Measurements from ENCODE around the gene ACAD10. TPM values are rescaled to one million over a fixed set of nuclear protein-coding genes. Genes with fewer than 3 reads are reported as not detected.
A peak's percentile ranks its signal among the peaks of the same experiment; 100 is the strongest.

Gene ACAD10
- total RNA-seq, 1 donor from 2014 or later: 16.9 TPM

GRCh38 chr12:111780615-111781014 is 94.8 kb downstream of the ACAD10 start:
- Histone ChIP-seq H4K20me1 (ENCODE audit: insufficient read depth, low read length) (no peaks in the 10 kb centered on the region), H3K4me3 (ENCODE audit: insufficient read depth, low read depth, low read length) (no peak overlapping the region), H3K36me3 (ENCODE audit: insufficient read depth, low read length) (no peaks in the 10 kb centered on the region), H3K4me2 (ENCODE audit: low read length) (no peak overlapping the region), H3K9ac (ENCODE audit: low read length) (no peak overlapping the region), H3K9me3 (ENCODE audit: insufficient read depth, low read depth, low read length) (peaks cover 4% of the 10 kb centered on the region), H3K79me2 (ENCODE audit: insufficient read depth, low read length) (no peaks in the 10 kb centered on the region), H2AFZ (ENCODE audit: low read depth, low read length) (no peak overlapping the region), H3K4me1 (ENCODE audit: insufficient read depth, low read length) (no peaks in the 10 kb centered on the region), H3K27me3 (ENCODE audit: insufficient read depth, low read length) (no peaks in the 10 kb centered on the region), H3K27ac (ENCODE audit: low read depth, low read length) (no peak overlapping the region)
- Mint-ChIP-seq H3K27me3 (ENCODE audit: low read depth, unreplicated experiment) (no peaks in the 10 kb centered on the region), H3K27ac (ENCODE audit: unreplicated experiment) (no peak overlapping the region), H3K9me3 (ENCODE audit: unreplicated experiment) (peaks cover 4% of the 10 kb centered on the region), H3K4me1 (ENCODE audit: low read depth, unreplicated experiment) (peaks cover 5% of the 10 kb centered on the region), H3K4me3 (ENCODE audit: unreplicated experiment) (peak overlapping the region; percentile 54), H3K36me3 (ENCODE audit: low read depth, unreplicated experiment) (peaks cover 36% of the 10 kb centered on the region)
- DNase-seq (ENCODE audit: low read depth) (no peak), FAIRE-seq (no peak)
- no peak for TF ChIP-seq CTCF (IDR thresholded peaks at IDR 0.05; ENCODE audit: insufficient read depth, low read depth, low read length)
- no peak for TF ChIP-seq EZH2 (IDR thresholded peaks at IDR 0.05; ENCODE audit: insufficient read depth, low read length)

- H3K36me3 Mint-ChIP-seq (ENCODE audit: low read depth, unreplicated experiment): peaks cover 40% of the 10 kb centered on the region
- Histone ChIP-seq H3K9ac (ENCODE audit: low read length) (no peak overlapping the region), H3K4me2 (ENCODE audit: low read length) (no peak overlapping the region), H3K79me2 (ENCODE audit: insufficient read depth, low read length) (no peaks in the 10 kb centered on the region), H3K4me1 (ENCODE audit: insufficient read depth, low read length) (no peaks in the 10 kb centered on the region), H3K4me3 (ENCODE audit: insufficient read depth, low read depth, low read length) (no peak overlapping the region), H3K27me3 (ENCODE audit: insufficient read depth, low read length) (no peaks in the 10 kb centered on the region), H4K20me1 (ENCODE audit: insufficient read depth, low read length) (no peaks in the 10 kb centered on the region), H2AFZ (ENCODE audit: low read depth, low read length) (no peak overlapping the region), H3K9me3 (ENCODE audit: insufficient read depth, low read depth, low read length) (peaks cover 4% of the 10 kb centered on the region), H3K36me3 (ENCODE audit: insufficient read depth, low read length) (no peaks in the 10 kb centered on the region), H3K27ac (ENCODE audit: low read depth, low read length) (no peak overlapping the region)
- H3K27ac Mint-ChIP-seq (ENCODE audit: unreplicated experiment): no peak overlapping the region
- no peak overlapping the region for H3K4me3 Mint-ChIP-seq (ENCODE audit: unreplicated experiment)
- FAIRE-seq (no peak), DNase-seq (ENCODE audit: low read depth) (no peak)
- H3K27me3 Mint-ChIP-seq (ENCODE audit: low read depth, unreplicated experiment): no peaks in the 10 kb centered on the region
- H3K9me3 Mint-ChIP-seq (ENCODE audit: unreplicated experiment): peaks cover 4% of the 10 kb centered on the region
- H3K4me1 Mint-ChIP-seq (ENCODE audit: low read depth, unreplicated experiment): no peaks in the 10 kb centered on the region
- TF ChIP-seq EZH2 (IDR thresholded peaks at IDR 0.05; ENCODE audit: insufficient read depth, low read length) (no peak), CTCF (IDR thresholded peaks at IDR 0.05; ENCODE audit: insufficient read depth, low read depth, low read length) (no peak)
Measured at GRCh38 chr12:111781085-111781658, 95.3 kb downstream of the ACAD10 start.

- Histone ChIP-seq H3K27ac (ENCODE audit: low read depth, low read length) (no peak overlapping the region), H3K79me2 (ENCODE audit: insufficient read depth, low read length) (no peaks in the 10 kb centered on the region), H3K4me3 (ENCODE audit: insufficient read depth, low read depth, low read length) (no peak overlapping the region), H3K9me3 (ENCODE audit: insufficient read depth, low read depth, low read length) (peaks cover 4% of the 10 kb centered on the region), H3K4me2 (ENCODE audit: low read length) (no peak overlapping the region), H3K36me3 (ENCODE audit: insufficient read depth, low read length) (no peaks in the 10 kb centered on the region), H2AFZ (ENCODE audit: low read depth, low read length) (no peak overlapping the region), H4K20me1 (ENCODE audit: insufficient read depth, low read length) (no peaks in the 10 kb centered on the region), H3K4me1 (ENCODE audit: insufficient read depth, low read length) (no peaks in the 10 kb centered on the region), H3K9ac (ENCODE audit: low read length) (no peak overlapping the region), H3K27me3 (ENCODE audit: insufficient read depth, low read length) (no peaks in the 10 kb centered on the region)
- FAIRE-seq: no peak
- DNase-seq (ENCODE audit: low read depth): no peak
- Mint-ChIP-seq H3K27me3 (ENCODE audit: low read depth, unreplicated experiment) (no peaks in the 10 kb centered on the region), H3K4me1 (ENCODE audit: low read depth, unreplicated experiment) (no peaks in the 10 kb centered on the region), H3K9me3 (ENCODE audit: unreplicated experiment) (peaks cover 4% of the 10 kb centered on the region), H3K27ac (ENCODE audit: unreplicated experiment) (no peak overlapping the region), H3K4me3 (ENCODE audit: unreplicated experiment) (no peak overlapping the region), H3K36me3 (ENCODE audit: low read depth, unreplicated experiment) (peaks cover 38% of the 10 kb centered on the region)
- no peak for TF ChIP-seq CTCF (IDR thresholded peaks at IDR 0.05; ENCODE audit: insufficient read depth, low read depth, low read length)
- no peak for TF ChIP-seq EZH2 (IDR thresholded peaks at IDR 0.05; ENCODE audit: insufficient read depth, low read length)
Measured at GRCh38 chr12:111783046-111783445, 97.2 kb downstream of the ACAD10 start.
